AG04450 (cell line): ENCODE results near the gene RUNX2. TPM values are rescaled to one million over a fixed set of nuclear protein-coding genes. Genes with fewer than 3 reads are reported as not detected.

ENCODE experiments used
- CTCF ChIA-PET: fragments of 300-600, 350-600 bp; formaldehyde crosslinking; extraction: SDS; loops from one replicate; lab custom pipeline; 2022; ENCODE audit warnings: antibody characterized with exemption, inconsistent platforms; lab: Charles Lee
- POLR2A ChIA-PET: fragments of 350-600 bp; formaldehyde crosslinking; extraction: SDS; loops from one replicate; lab custom pipeline; 2021; ENCODE audit warnings: antibody characterized with exemption, inconsistent platforms; lab: Yijun Ruan, JAX
- DNase-seq: peaks from one replicate; pipeline ENCODE4 v3.0.0-alpha.2; 2011; ENCODE audit warnings: low read depth, low spot score
- H3K27ac ChIP-seq: one replicate; pipeline ENCODE4 v1.5.1; 2012; ENCODE audit warnings: low read depth, low read length, control low read depth
- H3K27me3 ChIP-seq: one replicate; pipeline ENCODE4 v1.6.0; 2012; ENCODE audit warnings: low read length; ENCODE audit not compliant: control insufficient read depth, insufficient read depth
- H3K4me3 ChIP-seq: 2 replicates; pipeline ENCODE4 v1.5.1; 2011; ENCODE audit warnings: mild to moderate bottlenecking, low read depth, low read length, control low read depth
- H3K9me3 ChIP-seq: 2 replicates; pipeline ENCODE4 v1.5.1; 2012; ENCODE audit warnings: low read length; ENCODE audit not compliant: control insufficient read depth, insufficient read depth
- CTCF ChIP-seq: IDR thresholded peaks from 2 replicates; pipeline ENCODE4 v1.5.1; 2011; ENCODE audit warnings: low read depth, low read length, control low read depth, inconsistent platforms
- polyA plus RNA-seq: library from polyadenylated mRNA; depleted of rRNA; stranded (reverse); fragments of >200 nt; gene quantifications from 2 replicates; pipeline ENCODE4 v1.2.3, GENCODE V29; 2011

Gene RUNX2
- polyA plus RNA-seq, 1 experiment: 3.4 TPM

- TF ChIP-seq CTCF: no peak
- no peak for DNase-seq
- Histone ChIP-seq H3K27me3 (no peaks in the 10 kb centered on the region), H3K27ac (no peak overlapping the region), H3K4me3 (no peak overlapping the region), H3K9me3 (peaks cover 6% of the 10 kb centered on the region)
- POLR2A ChIA-PET: no interaction called here
- CTCF ChIA-PET: no interaction called here
Measured at GRCh38 chr6:45305546-45305945, 22.6 kb upstream of the RUNX2 start.

GRCh38 chr6:45310118-45310788 is 17.9 kb upstream of the RUNX2 start:
- Histone ChIP-seq H3K27me3 (no peaks in the 10 kb centered on the region), H3K9me3 (peaks cover 6% of the 10 kb centered on the region), H3K27ac (no peak overlapping the region), H3K4me3 (no peak overlapping the region)
- no peak for TF ChIP-seq CTCF
- ChIA-PET POLR2A (no interaction called here), CTCF (no interaction called here)
- no peak for DNase-seq

- no peak for TF ChIP-seq CTCF
- H3K27me3 ChIP-seq: no peaks in the 10 kb centered on the region
- no peak overlapping the region for H3K27ac ChIP-seq
- POLR2A ChIA-PET: no interaction called here
- no peaks in the 10 kb centered on the region for H3K9me3 ChIP-seq
- no peak overlapping the region for H3K4me3 ChIP-seq
- no peak for DNase-seq
- CTCF ChIA-PET: no interaction called here
Measured at GRCh38 chr6:45314146-45314545, 14.0 kb upstream of the RUNX2 start.

- no peak for TF ChIP-seq CTCF
- no peak for DNase-seq
- H3K27ac ChIP-seq: no peak overlapping the region
- CTCF ChIA-PET: interaction anchor here (2.1 kb wide), 1 partner anchor 394 kb away, joined by 5 read pairs; no protein-coding TSS in a partner anchor
- no peak overlapping the region for H3K4me3 ChIP-seq
- no peaks in the 10 kb centered on the region for H3K27me3 ChIP-seq
- H3K9me3 ChIP-seq: no peaks in the 10 kb centered on the region
- POLR2A ChIA-PET: no interaction called here
Measured at GRCh38 chr6:45320349-45320748, 7.8 kb upstream of the RUNX2 start.

- Histone ChIP-seq H3K27me3 (no peaks in the 10 kb centered on the region), H3K9me3 (no peaks in the 10 kb centered on the region), H3K27ac (no peak overlapping the region), H3K4me3 (no peak overlapping the region)
- ChIA-PET POLR2A (no interaction called here), CTCF (interaction anchor here (1.3 kb wide), 1 partner anchor 668 kb away, joined by 5 read pairs; no protein-coding TSS in a partner anchor)
- no peak for TF ChIP-seq CTCF
- DNase-seq: no peak
Measured at GRCh38 chr6:45323656-45324224, 4.4 kb upstream of the RUNX2 start.
